Esophagus muscularis mucosa (tissue), 4 donors: ENCODE data around the gene ZNF280B. TPM values are rescaled to one million over a fixed set of nuclear protein-coding genes. Genes with fewer than 3 reads are reported as not detected.

Experiments used
- DNase-seq: peaks from one replicate; pipeline ENCODE4 v3.0.0-alpha.2; 2017; ENCODE audit errors: extremely low spot score
- H3K27ac ChIP-seq, 4 donors: fragments of 200-600 bp; sonication (generic); replicated peaks in 1 of 4; 1 replicate in 3 of 4; 2 replicates in 1 of 4; pipeline ENCODE4 v1.5.1; 2016 to 2019; ENCODE audit warnings: mild to moderate bottlenecking in 1 of 4
- H3K27me3 ChIP-seq, 4 donors: fragments of 200-600 bp; sonication (generic); one replicate each; pipeline versions ENCODE4 v1.5.1 to v1.6.0; 2016 to 2019
- H3K36me3 ChIP-seq, 4 donors: fragments of 200-600 bp; sonication (generic); one replicate each; pipeline ENCODE4 v1.5.1; 2016 to 2019
- H3K4me1 ChIP-seq, 4 donors: fragments of 200-600 bp; sonication (generic); one replicate each; pipeline ENCODE4 v1.5.1; 2016 to 2019
- H3K4me3 ChIP-seq, 4 donors: fragments of 200-600 bp; sonication (generic); 1 replicate in 2 of 4; 2 replicates in 2 of 4; pipeline ENCODE4 v1.5.1; 2016 to 2019; ENCODE audit warnings: mild to moderate bottlenecking in 4 of 4, moderate library complexity in 1 of 4
- H3K9me3 ChIP-seq, 4 donors: fragments of 200-600 bp; sonication (generic); 1 replicate in 3 of 4; 2 replicates in 1 of 4; pipeline ENCODE4 v1.5.1; 2016 to 2019
- EP300 ChIP-seq: sonication (generic); formaldehyde crosslinking; IDR thresholded peaks from one replicate; pipeline ENCODE4 v1.6.1; 2017; ENCODE audit warnings: antibody characterized with exemption
- POLR2A ChIP-seq: fragments of 450-650 bp; IDR thresholded peaks from one replicate; pipeline ENCODE4 v1.6.1; 2017; ENCODE audit warnings: antibody characterized with exemption, moderate library complexity, mild to moderate bottlenecking, low read depth
- POLR2AphosphoS5 ChIP-seq, 2 donors: sonication (generic); formaldehyde crosslinking; IDR thresholded peaks; one replicate each; pipeline ENCODE4 v1.6.1; 2017; ENCODE audit warnings: antibody characterized with exemption in 2 of 2
- WGBS: methylation state at CpG from one replicate; pipeline ENCODE4 v1.1.5; 2018; 5-methylcytosine and 5-hydroxymethylcytosine counted together
- intact Hi-C: fragments of 100-400 bp; cut with DNase I; formaldehyde crosslinking; loops from one replicate; pipeline ENCODE4 v1.15.1; 2023
- total RNA-seq, 4 donors: library from RNA; depleted of rRNA; stranded (reverse); fragments of >200 nt; gene quantifications; one replicate each; pipeline versions ENCODE4 v1.1.0 to v1.2.1, GENCODE V29; 2016
- TF ChIP-seq, protein P1 (sequence below), 3 experiments: fragments of 200-600 bp in 2 of 3; fragments of 450-650 bp in 1 of 3; sonication (generic) in 2 of 3; IDR thresholded peaks; one replicate each; pipeline ENCODE4 v1.5.1; 2017 to 2019; ENCODE audit warnings: antibody characterized with exemption in 3 of 3, mild to moderate bottlenecking in 2 of 3, moderate library complexity in 1 of 3

ZNF280B gene
- total RNA-seq, 4 donors from 2014 or later: 0.33 to 0.71 (median 0.55) TPM

DNA sequence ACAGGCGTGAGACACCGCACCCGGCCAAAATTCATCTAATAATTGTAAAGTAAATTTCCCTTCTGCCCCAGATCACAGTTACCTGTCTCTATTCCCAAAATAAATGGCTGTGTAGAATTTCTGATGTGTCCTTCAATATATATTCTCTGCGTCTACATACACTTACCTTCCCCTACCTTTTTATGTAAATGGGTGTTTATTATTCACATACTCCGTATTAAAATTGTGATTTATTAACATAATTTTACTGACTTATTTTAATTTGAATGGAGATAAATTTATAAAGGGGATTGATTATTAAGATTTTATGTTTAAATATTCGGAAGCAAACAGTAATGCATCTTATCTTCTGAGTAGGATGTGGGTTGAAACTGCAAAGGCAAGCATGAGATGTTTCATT lies 28.0 kb upstream of the ZNF280B start:
- H3K4me1 ChIP-seq: no peaks in the 10 kb centered on the region
- TF ChIP-seq, protein P1, sequence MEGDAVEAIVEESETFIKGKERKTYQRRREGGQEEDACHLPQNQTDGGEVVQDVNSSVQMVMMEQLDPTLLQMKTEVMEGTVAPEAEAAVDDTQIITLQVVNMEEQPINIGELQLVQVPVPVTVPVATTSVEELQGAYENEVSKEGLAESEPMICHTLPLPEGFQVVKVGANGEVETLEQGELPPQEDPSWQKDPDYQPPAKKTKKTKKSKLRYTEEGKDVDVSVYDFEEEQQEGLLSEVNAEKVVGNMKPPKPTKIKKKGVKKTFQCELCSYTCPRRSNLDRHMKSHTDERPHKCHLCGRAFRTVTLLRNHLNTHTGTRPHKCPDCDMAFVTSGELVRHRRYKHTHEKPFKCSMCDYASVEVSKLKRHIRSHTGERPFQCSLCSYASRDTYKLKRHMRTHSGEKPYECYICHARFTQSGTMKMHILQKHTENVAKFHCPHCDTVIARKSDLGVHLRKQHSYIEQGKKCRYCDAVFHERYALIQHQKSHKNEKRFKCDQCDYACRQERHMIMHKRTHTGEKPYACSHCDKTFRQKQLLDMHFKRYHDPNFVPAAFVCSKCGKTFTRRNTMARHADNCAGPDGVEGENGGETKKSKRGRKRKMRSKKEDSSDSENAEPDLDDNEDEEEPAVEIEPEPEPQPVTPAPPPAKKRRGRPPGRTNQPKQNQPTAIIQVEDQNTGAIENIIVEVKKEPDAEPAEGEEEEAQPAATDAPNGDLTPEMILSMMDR (IDR thresholded peaks at IDR 0.05): no peak
- TF ChIP-seq POLR2AphosphoS5 (IDR thresholded peaks at IDR 0.05) (no peak), POLR2A (no peak), EP300 (no peak)
- peaks cover 0 to 32% (median 0%) of the 10 kb centered on the region in 4 donors for H3K27me3 ChIP-seq
- DNase-seq: no peak
- no peaks in the 10 kb centered on the region for H3K36me3 ChIP-seq
- H3K27ac ChIP-seq: no peak overlapping the region
- peaks cover 0 to 7% (median 0%) of the 10 kb centered on the region in 4 donors for H3K9me3 ChIP-seq
- intact Hi-C loops: no loop called here
- WGBS: 88% methylated on average over 6 of the region's 6 CpGs
- H3K4me3 ChIP-seq: no peak overlapping the region

DNA sequence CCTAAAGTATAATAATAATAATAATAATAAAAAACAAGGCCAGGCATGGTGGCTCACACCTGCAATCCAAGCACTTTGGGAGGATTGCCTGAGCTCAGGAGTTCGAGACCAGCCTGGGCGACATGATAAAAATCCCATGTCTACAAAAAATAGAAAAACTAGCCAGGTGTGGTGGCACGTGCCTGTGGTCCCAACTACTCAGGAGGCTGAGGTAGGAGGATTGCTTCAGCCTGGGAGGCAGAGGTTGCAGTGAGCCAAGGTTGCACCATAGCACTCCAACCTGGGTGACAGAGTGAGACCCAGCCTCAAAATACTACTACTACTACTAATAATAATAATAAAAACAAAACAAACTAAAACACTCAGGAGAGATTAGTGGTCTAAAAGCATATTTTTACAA lies 27.1 kb upstream of the ZNF280B start:
- DNase-seq: no peak
- Histone ChIP-seq H3K27me3 (peaks cover 0 to 23% (median 0%) of the 10 kb centered on the region in 4 donors), H3K27ac (no peak overlapping the region), H3K36me3 (no peaks in the 10 kb centered on the region), H3K4me3 (no peak overlapping the region), H3K9me3 (peaks cover 0 to 7% (median 0%) of the 10 kb centered on the region in 4 donors), H3K4me1 (no peaks in the 10 kb centered on the region)
- no peak for TF ChIP-seq POLR2AphosphoS5 (IDR thresholded peaks at IDR 0.05)
- TF ChIP-seq EP300: no peak
- no peak for TF ChIP-seq POLR2A
- TF ChIP-seq, protein P1 (IDR thresholded peaks at IDR 0.05): no peak
- intact Hi-C loops: no loop called here
- WGBS: 86% methylated on average over 3 of the region's 3 CpGs

DNA sequence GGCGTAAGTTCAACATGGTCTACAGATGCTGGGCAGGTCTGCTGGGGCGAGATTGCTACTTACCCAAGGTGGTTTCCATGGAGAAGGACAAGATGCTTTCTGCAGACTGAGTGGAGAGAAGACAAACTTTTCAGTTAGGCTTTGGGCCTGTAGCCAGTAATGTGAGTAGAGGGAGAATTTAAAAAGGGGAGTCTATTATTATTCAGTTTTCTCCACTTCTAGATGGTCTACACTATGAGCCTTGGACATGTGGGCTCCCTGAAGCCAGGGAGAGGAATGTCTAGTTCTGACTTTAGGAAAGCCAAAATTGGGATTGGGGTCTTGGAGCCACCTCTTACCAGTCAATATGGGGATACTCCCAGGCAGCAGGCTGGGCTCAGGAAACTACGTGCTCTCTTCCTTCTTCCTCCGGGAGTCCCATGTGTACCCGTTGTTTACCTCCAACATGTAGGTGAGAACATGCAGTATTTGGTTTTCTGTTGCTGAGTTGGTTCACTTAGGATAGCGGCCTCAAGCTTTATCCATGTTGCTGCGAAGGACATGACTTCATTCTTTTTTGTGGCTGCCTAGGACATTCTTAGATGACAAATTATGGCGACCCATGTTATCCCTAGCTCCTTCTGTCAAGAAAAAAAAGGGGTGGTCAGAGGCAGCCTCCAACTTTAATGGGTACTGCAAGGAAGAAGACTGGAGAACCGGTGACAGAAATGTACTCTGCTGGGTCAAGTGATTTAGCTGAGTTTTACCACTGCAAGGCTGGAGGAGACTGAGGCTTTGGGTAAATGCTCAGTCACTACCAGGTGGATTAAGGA lies 26.3 kb upstream of the ZNF280B start:
- H3K4me3 ChIP-seq: no peak overlapping the region
- WGBS: 86% methylated on average over 9 of the region's 9 CpGs
- no peak overlapping the region for H3K27ac ChIP-seq
- H3K36me3 ChIP-seq: no peaks in the 10 kb centered on the region
- H3K27me3 ChIP-seq: peaks cover 0 to 16% (median 0%) of the 10 kb centered on the region in 4 donors
- no peaks in the 10 kb centered on the region for H3K4me1 ChIP-seq
- DNase-seq: no peak
- TF ChIP-seq POLR2AphosphoS5 (IDR thresholded peaks at IDR 0.05) (no peak), POLR2A (no peak), EP300 (no peak)
- TF ChIP-seq, protein P1 (IDR thresholded peaks at IDR 0.05): no peak
- H3K9me3 ChIP-seq: peaks cover 0 to under 1% (median 0%) of the 10 kb centered on the region in 4 donors
- intact Hi-C loops: no loop called here

DNA sequence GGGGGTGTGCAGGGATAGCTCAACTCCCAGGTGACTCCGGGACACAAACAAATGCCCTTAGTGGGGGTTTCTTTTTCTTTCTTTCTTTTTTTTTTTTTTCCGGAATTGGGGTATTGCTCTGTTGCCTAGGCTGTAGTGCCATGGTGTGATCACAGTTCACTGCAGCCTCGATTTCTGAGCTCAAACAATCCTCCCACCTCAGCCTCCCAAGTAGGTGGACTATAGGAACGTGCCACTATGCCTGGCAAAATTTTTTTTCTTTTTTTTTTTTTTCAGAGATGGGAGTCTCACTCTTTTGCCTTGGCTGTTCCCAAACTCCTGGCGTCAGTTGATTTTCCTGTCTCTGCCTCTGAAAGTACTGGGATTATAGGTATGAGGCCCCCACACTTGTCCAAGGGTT lies 25.3 kb upstream of the ZNF280B start:
- Histone ChIP-seq H3K27ac (no peak overlapping the region), H3K4me1 (no peaks in the 10 kb centered on the region), H3K36me3 (no peaks in the 10 kb centered on the region), H3K27me3 (peaks cover 0 to 19% (median 0%) of the 10 kb centered on the region in 4 donors), H3K9me3 (no peaks in the 10 kb centered on the region), H3K4me3 (no peak overlapping the region)
- intact Hi-C loops: no loop called here
- TF ChIP-seq EP300 (no peak), POLR2AphosphoS5 (IDR thresholded peaks at IDR 0.05) (no peak), POLR2A (no peak)
- TF ChIP-seq, protein P1 (IDR thresholded peaks at IDR 0.05): no peak
- 79% methylated on average over 5 of the region's 5 CpGs for WGBS
- no peak for DNase-seq
